Common myeloid progenitor, CD34-positive (primary cell): ENCODE results near the gene CLEC2B.

Experiments used
- CTCF ChIA-PET: fragments of 350-600 bp; sonication (Branson Sonifier 250); formaldehyde crosslinking; loops from one replicate; lab custom pipeline; 2021; ENCODE audit warnings: antibody characterized with exemption; lab: Charles Lee
- POLR2A ChIA-PET: fragments of 350-600 bp; sonication (Branson Sonifier 250); formaldehyde crosslinking; loops from one replicate; lab custom pipeline; 2021; ENCODE audit warnings: antibody characterized with exemption; lab: Charles Lee
- DNase-seq, 3 donors: peaks; one replicate each; pipeline versions ENCODE4 v3.0.0 to v3.0.0-alpha.2; 2013
- H3K27ac ChIP-seq, 2 experiments: 1 replicate in 1 of 2; 2 replicates in 1 of 2; pipeline ENCODE4 v1.7.0; 2013; ENCODE audit warnings: inconsistent platforms in 2 of 2, low read length in 2 of 2, mild to moderate bottlenecking in 2 of 2, low read depth in 1 of 2, moderate library complexity in 1 of 2; ENCODE audit not compliant: severe bottlenecking in 2 of 2, insufficient read depth in 1 of 2, poor library complexity in 1 of 2
- H3K27me3 ChIP-seq, 5 experiments: replicated peaks in 2 of 5; 1 replicate in 3 of 5; 2 replicates in 2 of 5; pipeline versions ENCODE4 v1.6.1 to v1.7.0; 2013; ENCODE audit warnings: low read length in 4 of 5, mild to moderate bottlenecking in 2 of 5, moderate library complexity in 2 of 5, inconsistent platforms in 1 of 5; ENCODE audit not compliant: insufficient read depth in 5 of 5, control insufficient read depth in 4 of 5
- H3K36me3 ChIP-seq, 4 experiments: 1 replicate in 2 of 4; 2 replicates in 2 of 4; pipeline versions ENCODE4 v1.6.1 to v1.7.0; 2013; ENCODE audit warnings: low read length in 3 of 4, control low read depth in 1 of 4, mild to moderate bottlenecking in 1 of 4; ENCODE audit not compliant: control insufficient read depth in 4 of 4, insufficient read depth in 4 of 4
- H3K4me1 ChIP-seq, 4 experiments: 1 replicate in 3 of 4; 2 replicates in 1 of 4; pipeline versions ENCODE4 v1.6.1 to v1.7.1; 2013; ENCODE audit warnings: low read length in 3 of 4, mild to moderate bottlenecking in 3 of 4, control low read depth in 1 of 4, inconsistent platforms in 1 of 4, moderate library complexity in 1 of 4; ENCODE audit not compliant: control insufficient read depth in 4 of 4, insufficient read depth in 4 of 4; ENCODE audit errors: control extremely low read depth in 1 of 4
- H3K4me3 ChIP-seq, 7 experiments: 1 replicate in 4 of 7; 2 replicates in 3 of 7; pipeline versions ENCODE4 v1.5.1 to v1.7.0; 2013; ENCODE audit warnings: mild to moderate bottlenecking in 7 of 7, low read length in 6 of 7, moderate library complexity in 6 of 7, inconsistent platforms in 2 of 7, low read depth in 2 of 7, control low read depth in 1 of 7; ENCODE audit not compliant: insufficient read depth in 4 of 7, control insufficient read depth in 1 of 7; ENCODE audit errors: extremely low read depth in 1 of 7
- H3K9me3 ChIP-seq, 5 experiments: 1 replicate in 4 of 5; 2 replicates in 1 of 5; pipeline versions ENCODE4 v1.6.1 to v1.7.1; 2013; ENCODE audit warnings: low read length in 4 of 5, mild to moderate bottlenecking in 2 of 5, inconsistent platforms in 1 of 5, low read depth in 1 of 5, moderate library complexity in 1 of 5; ENCODE audit not compliant: control insufficient read depth in 4 of 5, insufficient read depth in 2 of 5; ENCODE audit errors: control extremely low read depth in 1 of 5
- WGBS: methylation state at CpG from one replicate; pipeline ENCODE4 v1.1.5; 2013; ENCODE audit not compliant: insufficient coverage; 5-methylcytosine and 5-hydroxymethylcytosine counted together

The CLEC2B gene

DNA sequence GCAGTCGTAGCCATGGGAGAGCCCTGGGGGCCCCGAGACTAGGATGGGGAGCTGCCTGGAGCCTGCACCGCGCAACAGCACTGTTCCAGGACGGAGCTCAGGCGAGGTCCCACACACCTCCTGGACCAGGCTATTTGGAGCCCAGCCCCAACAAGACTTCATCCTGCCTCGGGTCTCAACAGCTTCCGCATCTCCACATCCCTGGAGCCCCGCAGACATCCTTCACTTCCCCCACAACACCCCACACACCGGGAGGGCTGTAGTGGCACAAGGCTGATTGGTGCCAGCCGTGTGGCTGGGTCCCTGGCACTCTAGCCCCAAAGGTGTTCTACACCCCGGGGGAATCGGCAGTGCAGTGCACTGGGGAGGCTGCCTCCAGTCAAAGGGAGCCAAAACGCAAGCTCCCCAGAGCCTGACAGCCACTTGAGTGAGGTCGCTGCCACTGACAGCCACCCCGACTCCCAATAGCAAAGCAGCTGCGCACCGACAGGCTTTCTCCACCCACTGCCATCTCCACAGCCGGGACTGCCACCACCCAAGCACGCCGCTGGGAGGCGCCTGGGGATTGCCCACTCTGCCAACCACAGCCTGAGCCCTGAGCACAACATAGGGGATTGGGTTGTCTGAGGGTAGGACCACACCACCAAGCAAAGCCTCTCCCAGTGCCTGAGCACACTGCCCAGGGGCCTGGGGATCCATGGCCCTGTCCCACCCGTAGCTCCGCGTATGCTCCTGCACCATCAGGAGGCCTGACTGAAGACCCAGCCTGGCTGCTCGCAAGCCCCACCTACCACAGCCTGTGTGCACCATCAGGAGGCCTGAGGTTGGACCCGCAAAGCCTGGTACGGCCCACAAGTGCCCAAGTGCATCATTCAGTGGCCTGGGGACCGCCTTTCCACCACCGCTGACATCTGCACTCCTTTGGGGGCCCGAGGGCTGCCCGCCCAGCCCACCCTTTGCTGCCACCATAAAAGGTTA is 55.0 kb downstream of the CLEC2B start:
- Histone ChIP-seq H3K27ac (no peak overlapping the region), H3K4me1 (peaks cover 4 to 42% (median 12%) of the 10 kb centered on the region in 4 experiments), H3K4me3 (peak overlapping the region; percentile 55 to 89 (median 72)), H3K36me3 (no peaks in the 10 kb centered on the region), H3K9me3 (no peaks in the 10 kb centered on the region), H3K27me3 (no peaks in the 10 kb centered on the region)
- DNase-seq = peak; percentile 85 to 93 (median 92)
- ChIA-PET CTCF (interaction anchor here (0.6 to 8.4 kb wide), 34 partner anchors 9 to 343 kb away, joined by 3 to 70 read pairs (median 6); partner anchors contain the start of genes CD69, CLEC12B, CLEC2A and CLEC2B), POLR2A (interaction anchor here (1.2 to 1.4 kb wide), 4 partner anchors 54 to 166 kb away, joined by 3 to 5 read pairs (median 4); partner anchors contain the start of gene CD69)
- WGBS = 26% methylated on average over 22 of the region's 32 CpGs

DNA sequence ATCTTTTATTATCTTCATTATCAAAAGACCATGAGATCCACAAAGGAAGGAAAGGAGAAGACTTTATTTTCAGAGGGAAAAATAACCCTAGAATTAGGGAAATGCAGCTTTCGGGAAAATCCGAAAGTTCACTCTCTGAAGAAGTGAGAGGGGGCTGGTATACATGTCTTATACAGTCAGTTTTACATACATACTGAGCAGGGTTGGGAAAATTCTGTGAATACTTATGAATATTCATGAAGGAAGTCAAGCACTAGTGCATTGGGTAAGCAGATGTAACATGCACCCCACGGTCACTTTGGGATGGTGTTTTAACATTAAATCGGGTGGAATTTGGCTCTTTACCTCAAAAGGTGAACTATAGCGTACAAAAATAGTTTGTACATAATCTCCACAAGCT is 57.5 kb downstream of the CLEC2B start:
- Histone ChIP-seq H3K4me1 (peaks cover 4 to 42% (median 12%) of the 10 kb centered on the region in 4 experiments), H3K36me3 (no peaks in the 10 kb centered on the region), H3K4me3 (no peak overlapping the region), H3K27me3 (no peaks in the 10 kb centered on the region), H3K9me3 (no peaks in the 10 kb centered on the region), H3K27ac (no peak overlapping the region)
- WGBS = 97% methylated on average over 3 of the region's 5 CpGs
- CTCF ChIA-PET = interaction anchor here (1.0 to 8.4 kb wide), 4 partner anchors 8 to 61 kb away, joined by 3 to 70 read pairs (median 4); no protein-coding TSS in a partner anchor
- POLR2A ChIA-PET = no interaction called here
- no peak for DNase-seq

DNA sequence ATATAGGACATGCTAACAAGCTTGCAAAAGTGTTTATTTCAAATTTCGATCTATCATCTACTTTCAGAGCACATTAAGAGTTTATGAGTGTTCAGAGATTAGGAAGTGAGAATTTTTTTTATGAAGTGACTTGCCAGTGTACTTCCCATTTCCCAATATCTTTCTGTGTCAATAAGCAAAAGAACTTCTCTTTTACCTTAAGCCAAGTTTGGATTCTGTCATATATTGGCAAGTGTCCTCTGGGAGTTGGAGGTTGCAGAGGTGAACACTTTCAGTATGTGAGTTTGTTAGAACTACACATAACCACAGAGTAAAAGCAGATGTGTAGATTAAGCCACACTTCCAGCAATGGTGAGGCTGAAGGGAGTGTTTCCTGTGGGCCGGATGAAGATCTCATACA is 58.5 kb downstream of the CLEC2B start:
- POLR2A ChIA-PET = no interaction called here
- no peaks in the 10 kb centered on the region for H3K27me3 ChIP-seq
- H3K36me3 ChIP-seq = no peaks in the 10 kb centered on the region
- DNase-seq = peak in 2 of 3 donors; percentile 39 to 60
- H3K27ac ChIP-seq = no peak overlapping the region
- no peaks in the 10 kb centered on the region for H3K9me3 ChIP-seq
- no CpG with 5 or more reads among the region's 2 CpGs for WGBS
- peak overlapping the region in 1 of 7 experiments; percentile 7 for H3K4me3 ChIP-seq
- CTCF ChIA-PET = interaction anchor here (1.0 to 8.4 kb wide), 4 partner anchors 9 to 66 kb away, joined by 3 to 70 read pairs (median 4); no protein-coding TSS in a partner anchor
- H3K4me1 ChIP-seq = peaks cover 4 to 37% (median 12%) of the 10 kb centered on the region in 4 experiments

DNA sequence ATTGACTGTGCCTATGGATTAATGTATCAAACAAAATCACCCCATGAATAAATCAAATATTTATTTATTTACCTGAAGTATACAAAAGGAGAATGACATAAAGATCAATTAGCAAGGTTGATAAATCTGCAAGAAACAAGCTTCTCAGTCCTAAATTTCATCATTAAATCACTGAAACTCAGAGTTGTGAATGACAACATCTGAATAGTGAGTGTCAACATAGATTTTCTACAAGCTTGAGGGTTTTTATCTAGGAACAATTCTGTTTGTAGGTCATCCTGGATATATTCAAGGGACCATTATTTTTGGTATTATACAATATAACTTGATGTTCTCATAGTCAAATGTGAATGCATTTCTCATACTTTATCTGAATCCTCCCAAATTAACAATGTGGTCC is 59.3 kb downstream of the CLEC2B start:
- peaks cover 4 to 37% (median 12%) of the 10 kb centered on the region in 4 experiments for H3K4me1 ChIP-seq
- no peak overlapping the region for H3K27ac ChIP-seq
- H3K27me3 ChIP-seq = no peaks in the 10 kb centered on the region
- ChIA-PET CTCF (interaction anchor here (1.0 to 8.4 kb wide), 5 partner anchors 10 to 330 kb away, joined by 3 to 70 read pairs (median 4); no protein-coding TSS in a partner anchor), POLR2A (no interaction called here)
- H3K4me3 ChIP-seq = no peak overlapping the region
- H3K36me3 ChIP-seq = no peaks in the 10 kb centered on the region
- H3K9me3 ChIP-seq = no peaks in the 10 kb centered on the region
- DNase-seq = no peak

DNA sequence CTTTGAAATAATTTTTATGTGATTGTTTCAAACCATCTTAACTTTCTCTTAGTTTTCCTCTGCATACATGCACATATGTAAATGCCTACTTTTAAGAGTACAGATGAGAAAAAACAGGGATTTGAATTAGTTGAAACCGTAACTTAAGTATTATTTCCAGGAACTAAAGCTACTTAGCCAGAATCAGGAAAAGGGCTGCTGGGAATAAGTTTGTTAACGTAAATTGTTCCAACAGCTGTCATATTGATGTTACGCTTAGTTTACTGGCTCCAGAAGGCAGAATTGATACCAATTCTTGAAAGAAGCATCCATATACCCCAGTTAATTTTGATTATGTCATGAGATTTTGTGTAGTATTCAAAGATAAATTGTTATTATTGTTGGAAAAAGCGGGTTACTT is 59.8 kb downstream of the CLEC2B start:
- no peaks in the 10 kb centered on the region for H3K36me3 ChIP-seq
- no peak overlapping the region for H3K4me3 ChIP-seq
- no peak overlapping the region for H3K27ac ChIP-seq
- no peaks in the 10 kb centered on the region for H3K9me3 ChIP-seq
- no peaks in the 10 kb centered on the region for H3K27me3 ChIP-seq
- DNase-seq = no peak
- ChIA-PET POLR2A (no interaction called here), CTCF (interaction anchor here (0.7 to 8.4 kb wide), 5 partner anchors 11 to 382 kb away, joined by 3 to 70 read pairs (median 4); no protein-coding TSS in a partner anchor)
- 93% methylated on average over 3 of the region's 4 CpGs for WGBS
- H3K4me1 ChIP-seq = peaks cover 4 to 36% (median 11%) of the 10 kb centered on the region in 4 experiments

DNA sequence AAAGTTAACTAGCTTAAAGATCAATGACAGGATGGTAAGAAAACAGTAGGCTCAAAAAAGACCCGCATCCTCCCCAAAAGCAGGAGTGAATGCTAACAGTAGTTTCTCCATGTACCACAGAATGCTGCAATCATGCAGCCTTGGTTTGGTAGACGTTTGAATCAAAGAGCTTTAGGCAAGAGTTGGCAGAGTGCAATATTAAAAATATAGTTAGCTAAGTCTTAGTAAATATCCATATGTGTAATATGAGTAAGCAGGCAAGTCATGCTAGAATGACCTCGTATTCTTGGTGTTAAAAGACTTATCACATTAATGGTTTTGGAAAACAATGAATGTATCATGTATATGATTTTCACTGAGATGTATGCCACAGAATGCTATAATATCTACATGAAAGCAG is 60.6 kb downstream of the CLEC2B start:
- Histone ChIP-seq H3K9me3 (no peaks in the 10 kb centered on the region), H3K4me3 (no peak overlapping the region), H3K4me1 (peaks cover 2 to 29% (median 6%) of the 10 kb centered on the region in 4 experiments), H3K27me3 (no peaks in the 10 kb centered on the region), H3K36me3 (no peaks in the 10 kb centered on the region), H3K27ac (no peak overlapping the region)
- 100% methylated on average over 2 of the region's 3 CpGs for WGBS
- ChIA-PET POLR2A (interaction anchor here (1.0 kb wide), 1 partner anchor 48 kb away, joined by 4 read pairs; the partner anchor contains the start of gene CD69), CTCF (interaction anchor here (1.0 to 8.4 kb wide), 4 partner anchors 9 to 66 kb away, joined by 4 to 70 read pairs (median 6); no protein-coding TSS in a partner anchor)
- no peak for DNase-seq
